Activated CD4-positive, alpha-beta T cell treated with anti-CD3 and anti-CD28 coated beads, Interleukin-2, amount 50 U/mL, for 24 hours (primary cell): Measurements from ENCODE around the gene PACS1.

ENCODE experiments used
- DNase-seq, 2 donors: peaks; one replicate each; pipeline ENCODE4 v3.0.0-alpha.2; 2020; ENCODE audit warnings: low read depth in 1 of 2, low spot score in 1 of 2

Gene PACS1

GRCh38 chr11:66136752-66137123 is 66.7 kb downstream of the PACS1 start:
- DNase-seq: no peak

- no peak for DNase-seq
Observed at GRCh38 chr11:66139817-66140404, 69.8 kb downstream of the PACS1 start.

- no peak for DNase-seq
Observed at GRCh38 chr11:66142370-66143263, 72.5 kb downstream of the PACS1 start.

GRCh38 chr11:66143264-66143566 is 73.1 kb downstream of the PACS1 start:
- no peak for DNase-seq

GRCh38 chr11:66143996-66144678 is 74.1 kb downstream of the PACS1 start:
- no peak for DNase-seq

GRCh38 chr11:66146074-66146473 is 76.0 kb downstream of the PACS1 start:
- DNase-seq: no peak

GRCh38 chr11:66146940-66147339 is 76.9 kb downstream of the PACS1 start:
- no peak for DNase-seq

GRCh38 chr11:66150140-66150539 is 80.1 kb downstream of the PACS1 start:
- no peak for DNase-seq

GRCh38 chr11:66150725-66151124 is 80.7 kb downstream of the PACS1 start:
- DNase-seq: no peak

GRCh38 chr11:66151273-66151672 is 81.2 kb downstream of the PACS1 start:
- no peak for DNase-seq

- DNase-seq: no peak
Observed at GRCh38 chr11:66154109-66154508, 84.0 kb downstream of the PACS1 start.

- no peak for DNase-seq
Observed at GRCh38 chr11:66155387-66156073, 85.5 kb downstream of the PACS1 start.

GRCh38 chr11:66157182-66157864 is 87.3 kb downstream of the PACS1 start:
- peak in 1 of 2 donors; percentile 14 for DNase-seq

- no peak for DNase-seq
Observed at GRCh38 chr11:66158156-66158555, 88.1 kb downstream of the PACS1 start.

- DNase-seq: no peak
Observed at GRCh38 chr11:66159324-66159984, 89.4 kb downstream of the PACS1 start.

- DNase-seq: no peak
Observed at GRCh38 chr11:66160709-66161108, 90.6 kb downstream of the PACS1 start.

- DNase-seq: no peak
Observed at GRCh38 chr11:66168289-66168688, 98.2 kb downstream of the PACS1 start.

GRCh38 chr11:66172146-66172545 is 102.1 kb downstream of the PACS1 start:
- DNase-seq: no peak

GRCh38 chr11:66176650-66177049 is 106.6 kb downstream of the PACS1 start:
- no peak for DNase-seq

GRCh38 chr11:66178183-66178582 is 108.1 kb downstream of the PACS1 start:
- DNase-seq: no peak

- DNase-seq: no peak
Observed at GRCh38 chr11:66178871-66179270, 108.8 kb downstream of the PACS1 start.
